HG03575 (cell line): Measurements from ENCODE around the gene DEAF1.

Experiments
- ATAC-seq: cut with Tn5 transposase; IDR thresholded peaks from one replicate; pipeline ENCODE4 v1.9.1; 2021; ENCODE audit not compliant: unreplicated experiment, insufficient number of reproducible peaks, low FRiP score; ENCODE audit errors: extremely low read depth

Gene DEAF1

GRCh38 chr11:723120-723883 lies 28.3 kb upstream of the DEAF1 start:
- ATAC-seq = no peak

GRCh38 chr11:722346-722811 lies 27.4 kb upstream of the DEAF1 start:
- ATAC-seq = no peak

GRCh38 chr11:721741-722345 lies 26.8 kb upstream of the DEAF1 start:
- no peak for ATAC-seq

GRCh38 chr11:721247-721740 lies 26.3 kb upstream of the DEAF1 start:
- no peak for ATAC-seq

GRCh38 chr11:720642-721246 lies 25.7 kb upstream of the DEAF1 start:
- ATAC-seq = no peak

GRCh38 chr11:720017-720641 lies 25.1 kb upstream of the DEAF1 start:
- no peak for ATAC-seq

- ATAC-seq = no peak
Observed at GRCh38 chr11:719214-720016, 24.4 kb upstream of the DEAF1 start.

- ATAC-seq = no peak
Observed at GRCh38 chr11:714436-714835, 19.4 kb upstream of the DEAF1 start.

GRCh38 chr11:709109-709997 lies 14.3 kb upstream of the DEAF1 start:
- ATAC-seq = no peak

GRCh38 chr11:708511-708910 lies 13.5 kb upstream of the DEAF1 start:
- ATAC-seq = no peak

GRCh38 chr11:707817-708420 lies 12.9 kb upstream of the DEAF1 start:
- no peak for ATAC-seq

- no peak for ATAC-seq
Observed at GRCh38 chr11:706957-707816, 12.2 kb upstream of the DEAF1 start.

GRCh38 chr11:706439-706956 lies 11.5 kb upstream of the DEAF1 start:
- ATAC-seq = no peak

- ATAC-seq = no peak
Observed at GRCh38 chr11:705646-706438, 10.8 kb upstream of the DEAF1 start, which contains the start of gene EPS8L2. Gene EPS8L2, plus strand, starts transcription at chr11:706231. Its CDS starts 3,177 bp downstream, at chr11:709408.

- ATAC-seq = no peak
Observed at GRCh38 chr11:704781-705645, 10.0 kb upstream of the DEAF1 start.
